ENCODE results near the gene PA2G4.

Gene PA2G4

DNA sequence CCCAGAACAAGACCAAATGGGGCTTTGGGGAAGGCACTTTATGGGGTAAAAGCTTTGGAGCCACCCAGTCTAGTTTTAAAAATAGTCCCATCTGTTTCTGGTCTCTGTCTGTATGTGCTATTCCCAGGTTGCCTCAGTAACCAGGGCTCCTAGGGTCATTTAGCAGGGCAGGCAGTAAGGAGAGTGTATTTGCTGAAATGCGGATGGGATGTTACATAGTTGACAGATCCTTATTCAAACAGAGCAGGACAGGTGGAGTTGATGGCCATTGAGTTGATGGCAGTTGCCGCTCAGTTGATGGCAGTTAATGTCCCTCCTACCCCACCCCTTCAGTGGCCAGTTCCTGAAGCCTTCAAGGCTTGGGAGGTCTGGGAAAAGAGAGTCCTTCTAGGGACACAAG lies 18.3 kb downstream of the PA2G4 start:
- in situ Hi-C loops (cut with MboI; ENCODE audit: low sequenced_read_pairs), result no loop called here

GRCh38 chr12:56124133-56124532 lies 19.8 kb downstream of the PA2G4 start:
- in situ Hi-C loops (cut with MboI; ENCODE audit: low sequenced_read_pairs), result no loop called here

DNA sequence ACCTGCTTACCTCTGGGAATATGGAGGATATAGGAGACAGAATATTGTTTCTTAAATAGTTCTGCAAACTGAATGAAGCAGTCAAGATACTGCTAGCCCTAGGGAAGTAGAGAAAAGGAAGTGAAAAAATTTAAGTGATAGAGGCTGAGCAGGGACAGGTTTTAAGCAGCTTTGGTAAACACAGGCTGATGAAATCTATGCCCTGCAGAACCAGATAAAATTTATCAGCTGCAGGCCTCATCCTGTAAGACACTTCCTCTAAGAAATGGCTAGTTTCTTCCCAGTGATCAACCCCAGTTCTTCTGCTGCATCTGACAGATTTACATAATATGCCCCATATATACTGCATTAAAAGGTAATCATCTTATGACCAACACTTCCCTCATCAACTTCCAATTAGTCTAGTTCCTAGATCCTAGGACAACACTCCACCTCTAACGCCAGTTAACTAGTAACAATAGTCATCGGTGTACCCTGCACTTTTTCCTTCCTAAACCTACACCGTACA lies 22.4 kb downstream of the PA2G4 start:
- in situ Hi-C loops (cut with MboI; ENCODE audit: low sequenced_read_pairs), result no loop called here

- in situ Hi-C loops (cut with MboI; ENCODE audit: low sequenced_read_pairs), result no loop called here
Measured at GRCh38 chr12:56127485-56127887, 23.1 kb downstream of the PA2G4 start.

- in situ Hi-C loops (cut with MboI; ENCODE audit: low sequenced_read_pairs), result no loop called here
Measured at GRCh38 chr12:56127888-56128669, 23.7 kb downstream of the PA2G4 start, which contains the start of gene ESYT1. Gene ESYT1, plus strand, starts transcription at chr12:56128267. Its CDS starts 53 bp downstream, at chr12:56128320.

DNA sequence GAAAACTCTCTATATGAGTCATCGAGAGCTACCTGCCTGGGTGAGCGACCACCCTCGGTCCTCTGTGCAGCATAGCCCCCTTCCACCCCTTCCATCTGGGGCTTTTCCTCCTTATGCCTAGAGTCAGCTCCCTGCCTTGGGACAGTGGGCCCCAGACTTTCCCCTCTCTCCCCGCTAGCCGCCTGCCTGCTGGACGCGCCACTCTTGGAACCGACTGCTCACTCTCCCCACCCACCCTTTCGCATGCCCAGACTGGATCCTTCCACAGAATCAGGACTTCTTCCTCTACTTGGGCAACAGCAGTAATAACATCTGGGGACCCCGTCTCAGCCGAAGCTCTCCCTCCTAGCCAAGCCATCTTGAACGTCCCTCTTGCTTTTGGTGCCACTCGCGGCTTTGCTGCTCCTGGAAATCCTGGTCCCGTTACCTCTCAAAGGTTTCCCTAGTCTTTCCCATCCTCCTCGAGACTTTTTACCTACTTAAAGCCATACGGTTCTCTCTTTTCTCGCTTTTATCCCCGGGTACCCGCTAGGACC lies 24.4 kb downstream of the PA2G4 start:
- in situ Hi-C loops (cut with MboI; ENCODE audit: low sequenced_read_pairs), result no loop called here

- in situ Hi-C loops (cut with MboI; ENCODE audit: low sequenced_read_pairs), result no loop called here
Measured at GRCh38 chr12:56129206-56129941, 25.0 kb downstream of the PA2G4 start.

DNA sequence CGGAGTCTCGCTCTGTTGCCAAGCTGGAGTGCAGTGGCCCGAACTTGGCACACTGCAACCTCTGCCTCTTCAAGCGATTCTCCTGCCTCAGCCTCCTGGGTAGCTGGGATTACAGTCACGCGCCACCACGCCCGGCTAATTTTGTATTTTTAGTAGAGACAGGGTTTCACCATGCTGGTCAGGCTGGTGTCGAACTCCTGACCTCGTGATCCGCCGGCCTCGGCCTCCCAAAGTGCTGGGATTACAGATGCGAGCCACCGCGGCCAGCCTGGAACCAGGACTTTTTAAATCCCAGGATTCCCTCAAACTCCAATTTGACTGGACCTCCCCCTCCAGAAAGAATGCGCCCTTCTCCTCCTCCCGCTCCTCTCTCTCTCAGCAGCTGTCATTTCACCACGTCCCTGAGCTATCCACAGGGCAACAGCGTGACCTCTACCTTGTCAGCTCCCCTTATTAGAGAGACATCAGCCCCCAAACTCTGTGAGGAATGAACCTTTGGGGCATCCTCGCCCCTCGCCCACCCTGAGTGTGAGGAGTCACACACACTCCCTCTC lies 25.7 kb downstream of the PA2G4 start:
- in situ Hi-C loops (cut with MboI; ENCODE audit: low sequenced_read_pairs), result no loop called here

DNA sequence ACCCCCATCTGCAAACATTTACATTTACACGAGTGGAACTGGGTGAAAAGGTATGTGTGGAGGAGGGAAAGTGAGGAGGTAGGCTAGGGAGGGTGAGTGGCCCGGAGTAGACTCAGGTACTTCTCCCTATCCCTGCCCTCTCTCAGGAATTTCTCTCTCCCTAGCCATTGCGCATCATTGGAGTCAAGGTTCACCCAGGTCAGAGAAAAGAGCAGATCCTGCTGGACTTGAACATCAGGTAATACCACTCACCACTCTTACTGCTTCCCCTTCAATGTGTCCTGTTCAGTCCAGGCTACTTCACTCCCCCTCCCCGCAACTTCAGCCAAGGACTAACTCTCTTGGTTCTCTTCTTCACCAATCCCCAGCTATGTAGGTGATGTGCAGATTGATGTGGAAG lies 26.5 kb downstream of the PA2G4 start:
- in situ Hi-C loops (cut with MboI; ENCODE audit: low sequenced_read_pairs), result no loop called here

DNA sequence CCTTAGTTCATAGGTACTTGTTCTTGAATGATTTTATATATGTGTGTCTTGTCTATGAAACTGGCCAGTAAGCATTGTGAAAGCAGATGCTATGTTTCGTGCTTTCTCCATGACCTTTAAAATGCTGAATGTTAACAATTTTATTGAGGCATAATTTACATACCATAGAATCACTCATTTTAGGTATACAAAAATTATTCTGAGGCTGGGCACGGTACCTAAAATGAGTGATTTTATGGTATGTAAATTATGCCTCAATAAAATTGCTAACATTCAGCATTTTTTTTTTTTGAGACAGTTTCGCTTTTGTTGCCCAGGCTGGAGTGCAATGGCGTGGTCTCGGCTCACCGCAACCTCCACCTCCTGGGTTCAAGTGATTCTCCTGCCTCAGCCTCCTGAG lies 30.5 kb downstream of the PA2G4 start:
- in situ Hi-C loops (cut with MboI; ENCODE audit: low sequenced_read_pairs), result no loop called here

GRCh38 chr12:56137853-56138571 lies 33.7 kb downstream of the PA2G4 start:
- in situ Hi-C loops (cut with MboI; ENCODE audit: low sequenced_read_pairs), result no loop called here

GRCh38 chr12:56141946-56142784 lies 37.8 kb downstream of the PA2G4 start:
- in situ Hi-C loops (cut with MboI; ENCODE audit: low sequenced_read_pairs), result no loop called here

GRCh38 chr12:56143217-56143616 lies 38.9 kb downstream of the PA2G4 start:
- in situ Hi-C loops (cut with MboI; ENCODE audit: low sequenced_read_pairs), result no loop called here

GRCh38 chr12:56143870-56144269 lies 39.5 kb downstream of the PA2G4 start:
- in situ Hi-C loops (cut with MboI; ENCODE audit: low sequenced_read_pairs), result no loop called here

GRCh38 chr12:56145217-56145616 lies 40.9 kb downstream of the PA2G4 start:
- in situ Hi-C loops (cut with MboI; ENCODE audit: low sequenced_read_pairs), result no loop called here

DNA sequence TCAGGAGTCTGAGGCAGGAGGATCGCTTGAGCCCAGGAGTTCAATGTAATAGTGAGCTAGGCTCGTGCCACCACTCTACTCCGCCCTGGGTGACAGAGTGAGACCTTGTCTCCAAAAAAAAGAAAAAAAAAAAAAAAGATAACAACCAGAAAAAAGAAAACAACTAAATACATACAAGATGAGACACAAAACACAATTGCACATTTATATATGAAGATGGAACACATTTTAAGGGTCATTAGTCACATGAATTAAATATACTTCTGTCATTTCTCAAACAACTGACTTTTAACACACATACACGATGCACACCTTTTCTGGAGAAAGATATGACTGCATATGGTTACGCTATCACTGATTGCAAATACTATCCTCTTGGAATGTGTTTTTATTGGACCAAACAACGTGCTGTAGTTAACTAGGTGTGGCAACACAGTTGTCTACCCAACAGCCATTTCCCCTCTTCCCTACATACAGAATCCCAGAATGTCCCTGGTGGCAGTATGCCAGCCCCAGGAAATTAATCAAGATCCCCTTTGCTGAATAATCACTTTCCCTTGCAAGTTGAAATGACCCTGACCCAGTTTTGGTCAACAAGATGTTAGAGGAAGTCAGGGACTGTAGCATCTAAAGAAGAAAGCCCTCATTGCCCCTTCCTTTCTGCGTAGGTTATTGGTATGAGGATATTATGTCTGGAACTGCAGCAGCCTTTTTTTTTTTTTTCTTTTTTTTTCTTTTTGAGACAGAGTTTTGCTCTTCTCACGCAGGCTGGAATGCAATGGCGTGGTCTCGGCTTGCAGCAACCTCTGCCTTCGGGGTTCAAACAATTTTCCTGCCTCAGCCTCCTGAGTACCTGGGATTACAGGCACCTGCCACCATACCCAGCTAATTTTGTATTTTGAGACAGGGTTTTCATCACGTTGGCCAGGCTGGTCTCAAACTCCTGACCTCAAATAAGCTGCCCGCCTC lies 42.4 kb downstream of the PA2G4 start:
- in situ Hi-C loops (cut with MboI; ENCODE audit: low sequenced_read_pairs), result no loop called here

DNA sequence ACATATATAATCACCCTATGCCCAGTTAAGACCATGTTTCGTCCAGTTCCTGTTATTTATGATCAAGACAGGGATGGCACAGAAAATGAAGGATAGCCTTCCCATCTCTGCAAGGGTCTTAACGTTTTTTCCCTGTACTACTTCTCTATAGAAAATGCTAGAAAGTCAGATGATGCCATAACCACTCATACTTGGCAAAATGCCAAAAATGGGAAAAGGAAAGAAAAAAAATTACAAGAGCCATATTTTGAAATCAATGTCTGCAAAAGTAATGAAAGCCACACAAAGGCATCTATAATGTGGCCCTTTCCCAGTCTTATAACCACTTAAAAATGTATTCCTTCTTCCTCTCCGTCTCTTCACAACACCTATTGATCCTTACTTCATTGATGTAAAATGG lies 46.2 kb downstream of the PA2G4 start:
- in situ Hi-C loops (cut with MboI; ENCODE audit: low sequenced_read_pairs), result no loop called here

DNA sequence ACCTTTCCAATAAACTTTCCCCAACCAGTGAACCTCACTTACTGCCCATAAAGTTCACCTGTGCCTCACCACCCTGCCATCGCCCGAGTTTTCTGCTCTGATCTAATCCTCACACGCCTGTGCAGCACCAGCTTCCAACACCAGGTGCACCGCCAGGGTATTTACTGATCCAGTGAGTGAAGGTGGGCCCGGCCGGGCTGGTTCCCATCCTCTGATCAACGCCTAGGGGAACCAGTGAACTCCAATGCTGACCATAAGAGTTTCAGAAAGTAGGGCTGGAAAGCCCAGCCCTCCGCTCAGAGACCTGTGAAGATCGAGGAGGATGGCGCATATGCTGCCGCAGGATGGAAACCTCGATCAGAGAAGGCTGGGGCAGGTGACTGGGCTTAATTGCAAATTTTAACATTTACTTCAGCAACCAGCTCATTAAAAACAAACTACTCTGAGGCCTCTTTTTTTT lies 47.3 kb downstream of the PA2G4 start:
- in situ Hi-C loops (cut with MboI; ENCODE audit: low sequenced_read_pairs), result no loop called here
